ENCODE measurements around the gene CLEC14A.

The CLEC14A gene

GRCh38 chr14:38205949-38206665 lies 49.8 kb downstream of the CLEC14A start:
- DNase-seq (ENCODE audit: low read depth in 2 of 2), result no peak

- no peak for DNase-seq (ENCODE audit: low read depth in 2 of 2)
Measured at GRCh38 chr14:38205119-38205813, 50.6 kb downstream of the CLEC14A start.

GRCh38 chr14:38204719-38205115 lies 51.2 kb downstream of the CLEC14A start:
- no peak for DNase-seq (ENCODE audit: low read depth in 2 of 2)

Data from stimulated activated CD4-positive, alpha-beta T cell treated with anti-CD3 and anti-CD28 coated beads, Interleukin-4, amount 100 ng/mL, for 48 hours (primary cell).